CD4-positive, alpha-beta memory T cell (primary cell): ENCODE measurements around the gene CDC42BPB. TPM values are rescaled to one million over a fixed set of nuclear protein-coding genes. Genes with fewer than 3 reads are reported as not detected.

Experiments
- CTCF ChIA-PET: fragments of 350-600 bp; sonication (Branson Sonifier 250); formaldehyde crosslinking; loops from one replicate; lab custom pipeline; 2021; ENCODE audit warnings: inconsistent platforms; ENCODE audit not compliant: partially characterized antibody; lab: Charles Lee
- POLR2A ChIA-PET: fragments of 350-600 bp; sonication (Branson Sonifier 250); formaldehyde crosslinking; loops from one replicate; lab custom pipeline; 2021; ENCODE audit not compliant: partially characterized antibody; lab: Charles Lee
- DNase-seq, 5 donors: peaks; one replicate each; pipeline versions ENCODE4 v3.0.0 to v3.0.0-alpha.2; 2020 to 2022; ENCODE audit warnings: mixed read lengths in 1 of 5
- H3K27ac ChIP-seq: one replicate; pipeline ENCODE4 v1.7.0; 2013; ENCODE audit warnings: low read depth, low read length
- H3K27me3 ChIP-seq: 2 replicates; pipeline ENCODE4 v1.7.0; 2013; ENCODE audit warnings: mild to moderate bottlenecking, low read length, moderate library complexity; ENCODE audit not compliant: insufficient read depth
- H3K36me3 ChIP-seq: 2 replicates; pipeline ENCODE4 v1.7.0; 2013; ENCODE audit warnings: mild to moderate bottlenecking, low read length, moderate library complexity; ENCODE audit not compliant: insufficient read depth
- H3K4me1 ChIP-seq: 2 replicates; pipeline ENCODE4 v1.7.0; 2013; ENCODE audit warnings: mild to moderate bottlenecking, low read length, moderate library complexity; ENCODE audit not compliant: insufficient read depth
- H3K4me3 ChIP-seq, 2 donors: one replicate each; pipeline ENCODE4 v1.7.0; 2013; ENCODE audit warnings: low read length in 2 of 2, mild to moderate bottlenecking in 1 of 2
- H3K9me3 ChIP-seq, 2 donors: one replicate each; pipeline ENCODE4 v1.7.0; 2013; ENCODE audit warnings: low read length in 2 of 2, control low read depth in 1 of 2; ENCODE audit not compliant: control insufficient read depth in 1 of 2
- H3K27ac Mint-ChIP-seq, 7 donors: one replicate each; pipeline ENCODE4 v1.8.0; 2020 to 2021; ENCODE audit warnings: mixed read lengths in 7 of 7, mild to moderate bottlenecking in 6 of 7, inconsistent platforms in 3 of 7, moderate library complexity in 3 of 7
- H3K27me3 Mint-ChIP-seq, 2 donors: one replicate each; pipeline ENCODE4 v1.8.0; 2020 to 2021; ENCODE audit warnings: mixed read lengths in 2 of 2
- H3K36me3 Mint-ChIP-seq, 2 donors: one replicate each; pipeline ENCODE4 v1.8.0; 2020 to 2021; ENCODE audit warnings: mixed read lengths in 2 of 2, inconsistent platforms in 1 of 2, mild to moderate bottlenecking in 1 of 2
- H3K4me1 Mint-ChIP-seq, 4 donors: one replicate each; pipeline ENCODE4 v1.8.0; 2020 to 2021; ENCODE audit warnings: mixed read lengths in 4 of 4, mild to moderate bottlenecking in 1 of 4
- H3K4me3 Mint-ChIP-seq, 8 donors: one replicate each; pipeline ENCODE4 v1.8.0; 2020 to 2021; ENCODE audit warnings: mixed read lengths in 8 of 8, mild to moderate bottlenecking in 7 of 8, moderate library complexity in 6 of 8, inconsistent platforms in 3 of 8
- H3K9me3 Mint-ChIP-seq, 8 donors: one replicate each; pipeline ENCODE4 v1.8.0; 2020 to 2021; ENCODE audit warnings: mixed read lengths in 8 of 8, mild to moderate bottlenecking in 5 of 8, inconsistent platforms in 3 of 8, moderate library complexity in 1 of 8
- intact Hi-C: fragments of 100-400 bp; cut with micrococcal nuclease; formaldehyde crosslinking; loops from one replicate; pipeline ENCODE4 v1.15.1; 2023
- polyA plus RNA-seq, 2 donors: library from polyadenylated mRNA; unstranded; fragments of 300-500 nt; fragmentation: Illumina TruSeq; gene quantifications; one replicate each; pipeline ENCODE4 v1.2.3, GENCODE V29; 2021
- total RNA-seq, 2 experiments: library from RNA; stranded (reverse); gene quantifications; one replicate each; pipeline ENCODE4 v1.2.3, GENCODE V29; 2021

The CDC42BPB gene
- total and polyA plus RNA-seq, 4 experiments from 2014 or later, result 0.02 to 8.4 (median 4.1) TPM

- POLR2A ChIA-PET, result no interaction called here
- Mint-ChIP-seq H3K36me3 (peaks cover 8 to 18% of the 10 kb centered on the region in 2 donors), H3K9me3 (peaks cover 0 to 2% (median 0%) of the 10 kb centered on the region in 8 donors), H3K4me1 (no peaks in the 10 kb centered on the region), H3K4me3 (no peak overlapping the region), H3K27ac (no peak overlapping the region), H3K27me3 (no peaks in the 10 kb centered on the region)
- Histone ChIP-seq H3K27me3 (no peaks in the 10 kb centered on the region), H3K4me1 (no peaks in the 10 kb centered on the region), H3K27ac (no peak overlapping the region), H3K4me3 (no peak overlapping the region), H3K36me3 (no peaks in the 10 kb centered on the region), H3K9me3 (no peaks in the 10 kb centered on the region)
- CTCF ChIA-PET, result no interaction called here
- no peak for DNase-seq
- intact Hi-C loops, result no loop called here
These were observed 89.9 kb downstream of the CDC42BPB start for GRCh38 chr14:102967506-102967795.

GRCh38 chr14:102966681-102967505 is 90.5 kb downstream of the CDC42BPB start:
- Mint-ChIP-seq H3K9me3 (peaks cover 0 to 2% (median 0%) of the 10 kb centered on the region in 8 donors), H3K27ac (no peak overlapping the region), H3K4me1 (no peaks in the 10 kb centered on the region), H3K27me3 (no peaks in the 10 kb centered on the region), H3K4me3 (no peak overlapping the region), H3K36me3 (peaks cover 8 to 17% of the 10 kb centered on the region in 2 donors)
- Histone ChIP-seq H3K4me1 (no peaks in the 10 kb centered on the region), H3K27ac (no peak overlapping the region), H3K4me3 (no peak overlapping the region), H3K27me3 (no peaks in the 10 kb centered on the region), H3K9me3 (no peaks in the 10 kb centered on the region), H3K36me3 (no peaks in the 10 kb centered on the region)
- ChIA-PET POLR2A (no interaction called here), CTCF (interaction anchor here (1.3 kb wide), 1 partner anchor 9 kb away, joined by 4 read pairs; no protein-coding TSS in a partner anchor)
- intact Hi-C loops, result no loop called here
- no peak for DNase-seq

DNA sequence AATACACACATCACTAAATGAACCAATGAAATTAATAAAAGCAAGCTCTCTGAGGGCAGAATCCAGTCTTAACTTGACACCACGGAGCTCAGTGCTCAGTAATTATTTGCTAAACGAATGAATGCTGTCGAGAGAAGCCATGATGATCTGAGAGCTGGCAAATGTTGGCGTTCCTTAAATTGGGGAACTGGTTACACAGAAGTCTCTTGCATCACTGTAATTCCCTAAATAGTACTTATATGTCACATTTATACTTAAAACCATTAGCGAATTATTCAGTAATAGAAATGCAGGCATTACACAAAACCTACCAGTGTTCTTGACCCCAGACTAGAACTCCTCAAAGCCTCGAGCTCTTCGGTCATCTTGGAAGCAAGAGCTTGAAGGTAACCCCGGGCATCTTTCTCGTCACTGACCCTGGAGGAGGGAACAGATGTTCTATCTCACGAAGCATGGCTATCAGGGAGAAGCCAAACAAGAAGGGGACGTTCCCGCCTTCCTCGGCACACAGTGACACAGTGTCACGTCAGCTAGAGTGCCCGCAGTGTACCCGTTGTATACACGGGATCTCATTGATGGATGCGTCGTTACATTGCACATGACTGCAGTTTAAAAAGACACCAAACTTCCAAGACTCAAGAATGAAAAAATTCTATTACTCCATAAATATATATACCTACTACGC is 91.2 kb downstream of the CDC42BPB start:
- CTCF ChIA-PET, result interaction anchor here (1.3 kb wide), 1 partner anchor 10 kb away, joined by 4 read pairs; no protein-coding TSS in a partner anchor
- no peaks in the 10 kb centered on the region for H3K36me3 ChIP-seq
- Mint-ChIP-seq H3K9me3 (peaks cover 0 to 2% (median 0%) of the 10 kb centered on the region in 8 donors), H3K36me3 (peaks cover 3 to 9% of the 10 kb centered on the region in 2 donors), H3K27ac (no peak overlapping the region), H3K4me1 (no peaks in the 10 kb centered on the region), H3K27me3 (no peaks in the 10 kb centered on the region), H3K4me3 (no peak overlapping the region)
- H3K27me3 ChIP-seq, result no peaks in the 10 kb centered on the region
- DNase-seq, result no peak
- no peaks in the 10 kb centered on the region for H3K4me1 ChIP-seq
- intact Hi-C loops, result no loop called here
- H3K27ac ChIP-seq, result no peak overlapping the region
- no peaks in the 10 kb centered on the region for H3K9me3 ChIP-seq
- no peak overlapping the region for H3K4me3 ChIP-seq
- POLR2A ChIA-PET, result no interaction called here

DNA sequence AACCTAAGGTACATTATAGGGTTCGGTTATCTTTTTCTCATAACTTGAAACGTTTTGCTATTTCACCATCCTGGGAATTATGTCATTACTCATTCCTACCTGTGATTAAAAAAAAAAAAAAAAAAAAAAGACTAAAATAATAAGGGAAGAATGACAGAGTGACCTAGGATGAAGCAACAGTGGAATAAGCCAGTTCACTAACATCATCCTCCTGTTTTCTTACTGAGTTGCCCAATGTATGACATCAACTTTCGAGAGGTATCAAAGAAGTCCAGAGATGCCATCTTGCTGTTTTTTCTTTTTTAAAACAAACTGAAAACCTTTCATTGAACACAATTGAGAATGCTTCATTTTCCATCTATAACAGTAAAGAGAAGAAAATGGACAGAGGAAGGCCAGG is 92.1 kb downstream of the CDC42BPB start:
- intact Hi-C loops, result no loop called here
- Mint-ChIP-seq H3K9me3 (peaks cover 0 to 2% (median 0%) of the 10 kb centered on the region in 8 donors), H3K27me3 (no peaks in the 10 kb centered on the region), H3K27ac (no peak overlapping the region), H3K4me3 (no peak overlapping the region), H3K4me1 (no peaks in the 10 kb centered on the region), H3K36me3 (peaks cover 3 to 4% of the 10 kb centered on the region in 2 donors)
- H3K27me3 ChIP-seq, result no peaks in the 10 kb centered on the region
- no peaks in the 10 kb centered on the region for H3K9me3 ChIP-seq
- no peaks in the 10 kb centered on the region for H3K36me3 ChIP-seq
- no peak overlapping the region for H3K4me3 ChIP-seq
- no peak for DNase-seq
- H3K4me1 ChIP-seq, result no peaks in the 10 kb centered on the region
- ChIA-PET POLR2A (no interaction called here), CTCF (interaction anchor here (1.3 kb wide), 1 partner anchor 10 kb away, joined by 4 read pairs; no protein-coding TSS in a partner anchor)
- H3K27ac ChIP-seq, result no peak overlapping the region

DNA sequence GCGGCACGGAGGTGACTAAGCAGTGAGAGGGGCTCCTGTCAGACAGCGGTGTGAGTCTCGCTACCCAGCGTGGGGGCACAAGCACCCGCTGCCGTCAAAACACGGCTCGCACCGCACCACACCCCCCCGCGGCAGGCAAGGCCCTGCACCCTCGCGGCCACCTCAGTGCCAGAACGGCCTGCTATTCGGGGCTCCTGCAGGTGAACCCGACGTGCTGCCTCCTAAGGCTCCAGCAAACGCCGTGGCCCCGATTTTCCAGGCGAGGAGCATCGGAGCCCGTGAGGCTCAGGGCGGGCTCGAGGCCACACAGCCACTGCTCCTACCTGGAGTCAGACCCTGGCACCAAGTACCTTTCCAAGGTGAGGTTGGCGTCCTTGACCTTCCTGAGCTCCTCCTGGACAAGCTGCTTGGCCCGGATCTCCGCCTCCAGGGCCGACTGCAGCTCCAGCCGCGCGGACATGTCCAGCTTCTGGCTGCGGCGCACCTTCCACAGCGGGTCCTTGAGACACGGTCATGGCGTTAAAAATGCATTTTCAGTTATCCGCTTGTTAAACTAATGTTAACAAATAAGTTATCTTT is 93.1 kb downstream of the CDC42BPB start:
- Histone ChIP-seq H3K27me3 (no peaks in the 10 kb centered on the region), H3K36me3 (no peaks in the 10 kb centered on the region), H3K4me3 (no peak overlapping the region), H3K27ac (no peak overlapping the region), H3K4me1 (no peaks in the 10 kb centered on the region), H3K9me3 (no peaks in the 10 kb centered on the region)
- ChIA-PET POLR2A (no interaction called here), CTCF (no interaction called here)
- Mint-ChIP-seq H3K27me3 (no peaks in the 10 kb centered on the region), H3K27ac (no peak overlapping the region), H3K4me3 (no peak overlapping the region), H3K4me1 (no peaks in the 10 kb centered on the region), H3K36me3 (peaks cover 3 to 7% of the 10 kb centered on the region in 2 donors), H3K9me3 (peaks cover 0 to 2% (median 0%) of the 10 kb centered on the region in 8 donors)
- intact Hi-C loops, result no loop called here
- DNase-seq, result no peak

GRCh38 chr14:102962111-102962627 is 95.2 kb downstream of the CDC42BPB start:
- H3K27ac ChIP-seq, result no peak overlapping the region
- peaks cover 0 to 2% (median 0%) of the 10 kb centered on the region in 8 donors for H3K9me3 Mint-ChIP-seq
- no peaks in the 10 kb centered on the region for H3K27me3 ChIP-seq
- ChIA-PET POLR2A (no interaction called here), CTCF (no interaction called here)
- H3K36me3 ChIP-seq, result no peaks in the 10 kb centered on the region
- H3K9me3 ChIP-seq, result no peaks in the 10 kb centered on the region
- no peak overlapping the region for H3K27ac Mint-ChIP-seq
- peaks cover 0 to 5% of the 10 kb centered on the region in 2 donors for H3K36me3 Mint-ChIP-seq
- DNase-seq, result no peak
- intact Hi-C loops, result no loop called here
- no peaks in the 10 kb centered on the region for H3K4me1 ChIP-seq
- H3K27me3 Mint-ChIP-seq, result no peaks in the 10 kb centered on the region
- no peaks in the 10 kb centered on the region for H3K4me1 Mint-ChIP-seq
- no peak overlapping the region for H3K4me3 Mint-ChIP-seq
- H3K4me3 ChIP-seq, result no peak overlapping the region

- H3K36me3 ChIP-seq, result no peaks in the 10 kb centered on the region
- Mint-ChIP-seq H3K4me3 (no peak overlapping the region), H3K36me3 (peaks cover 3 to 8% of the 10 kb centered on the region in 2 donors), H3K27ac (no peak overlapping the region), H3K4me1 (no peaks in the 10 kb centered on the region), H3K27me3 (no peaks in the 10 kb centered on the region), H3K9me3 (peaks cover 0 to 2% (median 0%) of the 10 kb centered on the region in 8 donors)
- H3K4me1 ChIP-seq, result no peaks in the 10 kb centered on the region
- intact Hi-C loops, result no loop called here
- no peak for DNase-seq
- no peaks in the 10 kb centered on the region for H3K9me3 ChIP-seq
- no peak overlapping the region for H3K27ac ChIP-seq
- CTCF ChIA-PET, result no interaction called here
- POLR2A ChIA-PET, result no interaction called here
- H3K27me3 ChIP-seq, result no peaks in the 10 kb centered on the region
- H3K4me3 ChIP-seq, result no peak overlapping the region
These were observed 98.9 kb downstream of the CDC42BPB start for GRCh38 chr14:102958461-102958860.
